Activated CD4-positive, alpha-beta T cell treated with anti-CD3 and anti-CD28 coated beads, Interleukin-2, amount 50 U/mL, for 24 hours (primary cell): ENCODE results near the gene FOXD4L3.
"Not testable (repeated sequence)": the region's sequence is repeated elsewhere in the genome, so short reads cannot be mapped to it uniquely, and the experiment has no call there.

ENCODE experiments used
- DNase-seq, 2 donors: peaks; one replicate each; pipeline ENCODE4 v3.0.0-alpha.2; 2020; ENCODE audit warnings: low read depth in 1 of 2, low spot score in 1 of 2

FOXD4L3 gene

DNA sequence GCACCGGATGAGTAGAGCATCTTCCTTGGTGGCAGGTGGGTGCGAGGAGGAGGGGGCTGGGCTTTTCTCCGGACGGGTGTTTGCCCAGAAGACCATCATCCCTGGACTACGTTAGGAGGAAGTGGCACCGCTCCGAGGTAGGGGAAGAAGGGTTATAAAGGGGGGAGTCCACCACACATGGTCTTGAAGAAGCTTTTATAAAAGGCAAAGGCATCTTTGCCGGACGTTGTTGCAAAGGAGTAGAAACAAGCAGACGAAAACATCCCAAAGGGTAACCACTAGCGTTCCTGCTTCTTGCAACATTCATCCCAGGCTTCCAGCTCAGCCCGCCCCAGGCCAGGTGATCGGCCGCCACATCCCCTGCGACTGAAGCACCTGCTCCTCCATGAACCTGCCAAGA lies at the start of gene FOXD4L3:
Gene FOXD4L3, plus strand, starts transcription at position 301 of the 400 bp plus-strand sequence. Its CDS starts 85 bp downstream, at position 386.
- not testable (repeated sequence) for DNase-seq

GRCh38 chr9:68281041-68281440 lies 21.6 kb upstream of the FOXD4L3 start:
- not testable (repeated sequence) for DNase-seq

DNA sequence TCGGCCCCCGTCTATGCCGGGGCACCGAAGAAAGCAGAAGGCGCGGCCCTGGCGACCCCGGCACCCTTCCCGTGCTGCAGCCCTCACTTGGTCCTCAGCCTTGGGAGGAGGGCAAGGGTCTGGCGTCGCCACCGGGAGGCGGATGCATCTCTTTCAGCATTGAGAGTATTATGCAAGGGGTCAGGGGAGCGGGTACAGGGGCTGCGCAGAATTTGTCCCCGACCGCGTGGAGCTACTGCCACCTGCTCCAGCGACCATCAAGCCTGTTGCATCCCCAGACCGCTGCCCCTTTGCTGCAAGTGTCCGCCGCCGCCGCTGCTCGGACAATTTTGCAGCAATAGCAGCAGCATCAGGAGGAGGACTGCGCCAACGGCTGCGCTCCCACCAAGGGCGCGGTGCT lies 1.1 kb downstream of the FOXD4L3 start:
- not testable (repeated sequence) for DNase-seq

- not testable (repeated sequence) for DNase-seq
Measured at GRCh38 chr9:68304212-68304611, 1.5 kb downstream of the FOXD4L3 start.

- not testable (repeated sequence) for DNase-seq
Measured at GRCh38 chr9:68304777-68305176, 2.1 kb downstream of the FOXD4L3 start.

GRCh38 chr9:68305680-68306285 lies 3.1 kb downstream of the FOXD4L3 start:
- DNase-seq: not testable (repeated sequence)

- DNase-seq: not testable (repeated sequence)
Measured at GRCh38 chr9:68306391-68306964, 3.8 kb downstream of the FOXD4L3 start.

DNA sequence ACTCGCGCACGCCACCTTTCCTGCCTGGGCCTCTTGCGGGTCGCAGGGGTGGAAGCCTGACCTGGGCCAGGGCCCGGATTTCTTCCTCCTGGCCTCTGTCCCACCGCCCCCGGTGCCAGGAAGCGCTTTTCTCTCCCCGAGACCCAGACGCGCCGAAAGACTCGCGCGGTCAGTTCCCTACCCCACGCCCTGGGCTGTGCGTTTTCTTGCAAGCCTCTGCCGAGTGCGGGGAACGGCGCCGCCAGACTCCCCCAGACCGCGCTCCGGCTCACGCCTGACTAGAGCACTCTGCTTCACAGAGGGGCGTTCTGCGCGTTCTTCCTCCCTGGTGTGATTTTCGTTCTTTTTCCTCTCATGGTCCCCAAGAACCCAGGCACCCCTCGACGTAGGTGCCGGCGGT lies 4.5 kb downstream of the FOXD4L3 start:
- not testable (repeated sequence) for DNase-seq

GRCh38 chr9:68307654-68308053 lies 5.0 kb downstream of the FOXD4L3 start:
- DNase-seq: not testable (repeated sequence)

- DNase-seq: not testable (repeated sequence)
Measured at GRCh38 chr9:68311208-68311607, 8.5 kb downstream of the FOXD4L3 start.

GRCh38 chr9:68318209-68318608 lies 15.5 kb downstream of the FOXD4L3 start:
- not testable (repeated sequence) for DNase-seq

DNA sequence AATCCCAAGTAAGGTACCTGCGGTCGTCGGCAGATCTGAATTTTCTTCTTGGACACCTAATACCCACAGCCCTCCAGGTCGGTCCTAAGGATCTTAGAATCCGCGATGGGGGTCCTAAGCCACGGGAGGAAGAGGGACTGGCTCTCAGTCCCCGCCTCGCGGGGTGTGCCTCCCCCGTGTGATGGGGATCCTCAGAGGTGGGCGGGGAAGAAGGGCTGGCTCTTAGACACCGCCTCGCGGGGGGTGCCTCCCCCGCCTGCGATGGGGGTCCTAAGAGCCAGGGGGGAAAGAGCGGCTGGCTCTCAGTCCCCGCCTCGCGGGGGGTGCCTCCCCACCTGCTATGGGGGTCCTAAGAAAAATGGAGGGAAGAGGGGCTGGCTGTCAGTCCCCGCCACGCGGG lies 21.1 kb downstream of the FOXD4L3 start:
- not testable (repeated sequence) for DNase-seq

- not testable (repeated sequence) for DNase-seq
Measured at GRCh38 chr9:68324518-68324917, 21.9 kb downstream of the FOXD4L3 start.

DNA sequence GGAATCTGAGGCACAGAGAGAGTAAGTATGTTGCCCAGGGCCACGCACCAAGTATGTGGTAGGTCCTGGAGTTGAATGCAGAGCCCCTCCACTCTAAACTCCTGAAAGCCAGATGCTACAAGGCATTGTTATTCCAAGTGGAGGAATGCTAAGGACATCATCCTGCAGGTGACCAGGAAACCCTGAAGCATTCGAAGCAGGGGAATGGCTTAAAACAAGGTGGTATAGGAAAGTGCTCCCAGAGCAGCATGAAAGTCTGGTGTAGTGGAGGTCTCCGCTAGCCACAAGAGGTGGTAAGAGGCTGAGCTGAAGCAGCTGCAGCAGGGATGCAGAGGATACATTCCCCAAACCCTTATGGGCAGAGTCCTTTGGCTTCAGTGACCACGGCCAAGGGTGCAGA lies 26.4 kb downstream of the FOXD4L3 start:
- not testable (repeated sequence) for DNase-seq

GRCh38 chr9:68330531-68331173 lies 28.0 kb downstream of the FOXD4L3 start:
- DNase-seq: not testable (repeated sequence)

- not testable (repeated sequence) for DNase-seq
Measured at GRCh38 chr9:68332122-68332521, 29.5 kb downstream of the FOXD4L3 start.

DNA sequence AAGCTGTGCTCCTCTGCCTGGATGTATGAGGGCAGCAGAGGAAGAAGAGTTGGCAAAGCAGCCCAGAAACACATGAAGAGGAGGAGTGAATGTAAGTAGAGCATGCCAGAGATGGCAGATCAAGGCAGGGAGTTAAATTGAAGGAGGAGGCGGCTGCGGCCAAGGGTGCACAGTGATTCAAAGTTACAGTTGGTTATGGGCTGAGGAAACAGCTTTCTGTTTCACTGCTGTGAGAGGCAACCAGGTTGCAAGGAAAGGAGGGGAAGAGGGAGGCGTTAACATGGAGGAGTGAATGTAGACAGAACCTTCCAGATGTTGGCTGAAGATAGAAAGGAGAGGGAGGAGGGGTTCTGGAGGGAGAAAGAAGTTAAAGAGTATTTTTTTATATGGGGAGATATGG lies 33.3 kb downstream of the FOXD4L3 start:
- DNase-seq: not testable (repeated sequence)

DNA sequence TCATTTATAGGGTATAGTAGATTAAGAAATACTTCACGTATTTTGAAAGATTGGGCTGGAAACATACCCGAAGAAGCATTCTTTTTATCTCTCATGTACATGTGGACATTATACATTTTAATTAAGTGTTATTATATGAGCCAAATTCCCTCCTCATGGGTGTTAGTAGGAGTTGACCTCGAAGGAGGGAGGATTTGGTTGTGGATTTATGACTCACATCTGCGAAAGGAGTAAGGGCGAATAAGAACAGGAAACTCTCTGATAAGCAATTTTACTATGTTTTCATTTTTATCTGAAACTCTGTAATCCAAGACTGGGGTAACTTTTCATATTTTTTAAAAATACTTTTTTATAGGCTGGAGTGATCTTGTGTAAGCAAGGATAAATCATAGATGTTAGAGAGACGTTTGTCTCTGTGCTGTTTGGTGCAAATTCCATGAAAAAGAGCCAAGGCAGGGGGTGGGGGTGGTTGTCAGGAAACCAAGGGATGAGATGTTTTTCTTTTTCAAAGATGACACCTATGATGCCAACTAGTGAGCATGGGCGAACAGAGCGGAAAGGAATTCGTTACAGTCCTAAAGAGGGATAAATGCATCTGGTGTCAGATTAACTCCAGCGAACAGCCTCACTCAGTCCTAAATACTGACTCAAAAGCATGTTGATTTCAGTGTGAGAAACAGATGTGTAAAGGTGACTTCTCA lies 34.1 kb downstream of the FOXD4L3 start:
- DNase-seq: not testable (repeated sequence)

GRCh38 chr9:68338000-68338399 lies 35.3 kb downstream of the FOXD4L3 start:
- not testable (repeated sequence) for DNase-seq

DNA sequence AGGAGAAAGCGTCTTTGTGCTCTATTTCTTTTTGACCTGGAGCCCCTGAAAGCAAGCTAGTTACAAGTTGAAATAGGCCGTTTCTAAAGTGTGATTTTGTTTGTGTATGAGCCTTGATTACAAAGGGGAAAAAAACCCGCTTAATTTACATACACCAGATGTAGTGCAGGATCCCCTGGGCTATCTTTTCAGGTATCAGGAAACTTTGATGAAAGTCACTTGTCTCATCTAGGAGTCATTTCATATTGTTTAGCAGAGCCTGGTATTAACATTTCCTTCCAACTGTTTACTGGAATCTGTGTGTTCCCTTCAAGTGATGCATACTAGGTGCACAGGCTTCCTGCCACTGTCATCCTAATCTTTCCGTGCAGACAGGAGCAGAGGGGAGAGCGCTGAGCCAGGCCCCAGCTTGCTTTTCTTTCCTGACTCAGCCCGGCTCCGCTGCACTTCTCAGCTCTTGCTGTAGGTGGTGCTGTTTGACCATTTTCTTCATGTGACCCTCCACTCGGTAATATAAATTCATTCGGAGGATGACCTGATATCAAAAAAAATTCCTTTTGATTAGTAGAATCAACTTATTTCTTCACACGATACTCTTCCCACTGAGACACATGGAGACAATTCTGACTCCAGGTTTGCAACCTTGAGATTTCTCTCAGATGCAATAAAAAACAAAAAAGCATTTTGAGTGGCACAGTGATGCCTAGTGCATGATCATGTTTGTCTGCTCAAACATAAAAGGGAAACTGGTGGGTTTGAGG lies 39.8 kb downstream of the FOXD4L3 start:
- DNase-seq: not testable (repeated sequence)

- DNase-seq: not testable (repeated sequence)
Measured at GRCh38 chr9:68343242-68343641, 40.6 kb downstream of the FOXD4L3 start.
